Rectal smooth muscle tissue (tissue), 1 donor: Measurements from ENCODE around the gene CSAD.
A peak's percentile ranks its signal among the peaks of the same experiment; 100 is the strongest.
"Not testable (repeated sequence)": the region's sequence is repeated elsewhere in the genome, so short reads cannot be mapped to it uniquely, and the experiment has no call there.

Experiments used
- H3K27ac ChIP-seq: one replicate; pipeline ENCODE4 v1.7.0; 2013; ENCODE audit warnings: low read depth, low read length, inconsistent platforms
- H3K27me3 ChIP-seq: one replicate; pipeline ENCODE4 v1.7.0; 2013; ENCODE audit warnings: low read length; ENCODE audit not compliant: control insufficient read depth, insufficient read depth
- H3K36me3 ChIP-seq: one replicate; pipeline ENCODE4 v1.7.0; 2013; ENCODE audit warnings: low read length; ENCODE audit not compliant: control insufficient read depth, insufficient read depth
- H3K4me1 ChIP-seq: one replicate; pipeline ENCODE4 v1.7.0; 2013; ENCODE audit warnings: low read length; ENCODE audit not compliant: control insufficient read depth, insufficient read depth
- H3K4me3 ChIP-seq: one replicate; pipeline ENCODE4 v1.7.0; 2013; ENCODE audit warnings: low read length
- H3K9ac ChIP-seq: one replicate; pipeline ENCODE4 v1.7.0; 2013; ENCODE audit warnings: low read length

CSAD gene

DNA sequence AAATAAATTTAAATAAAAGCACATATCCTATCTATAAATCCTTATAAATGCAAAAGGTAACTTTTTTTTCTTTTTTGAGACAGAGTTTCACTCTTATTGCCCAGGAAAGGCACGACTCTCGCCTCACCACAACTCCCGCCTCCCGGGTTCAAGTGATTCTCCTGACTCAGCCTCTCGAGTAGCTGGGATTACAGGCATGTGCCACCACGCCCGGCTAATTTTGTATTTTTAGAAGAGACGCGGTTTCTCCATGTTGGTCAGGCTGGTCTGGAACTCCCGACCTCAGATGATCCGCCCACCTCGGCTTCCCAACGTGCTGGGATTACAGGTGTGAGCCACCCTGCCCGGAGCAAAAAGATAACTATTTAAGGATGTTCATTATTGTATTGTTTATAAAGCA, 1.9 kb downstream of the CSAD start:
- peaks cover 28% of the 10 kb centered on the region for H3K4me1 ChIP-seq
- not testable (repeated sequence) for H3K27ac ChIP-seq, H3K4me3 ChIP-seq

DNA sequence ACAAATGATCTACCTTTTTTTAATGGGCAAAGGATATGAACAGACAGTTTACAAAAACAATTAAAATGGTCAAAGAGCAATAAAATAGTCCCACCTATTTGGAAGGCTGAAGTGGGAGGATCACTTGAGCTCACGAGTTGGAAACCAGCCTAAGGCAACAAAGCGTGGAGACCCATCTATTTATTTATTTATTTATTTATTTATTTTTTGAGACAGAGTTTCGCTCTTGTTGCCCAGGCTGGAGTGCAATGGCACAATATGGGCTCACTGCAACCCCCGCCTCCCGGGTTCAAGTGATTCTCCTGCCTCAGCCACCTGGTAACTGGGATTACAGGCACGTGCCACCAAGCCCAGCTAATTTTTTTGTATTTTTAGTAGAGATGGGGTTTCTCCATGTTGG, 3.3 kb downstream of the CSAD start:
- H3K27me3 ChIP-seq, H3K27ac ChIP-seq, H3K4me3 ChIP-seq, H3K9ac ChIP-seq, H3K36me3 ChIP-seq: not testable (repeated sequence)
- peaks cover 18% of the 10 kb centered on the region for H3K4me1 ChIP-seq

More for the DNA sequence above, 1.9 kb downstream of the CSAD start:
- not testable (repeated sequence) for H3K9ac ChIP-seq, H3K36me3 ChIP-seq, H3K27me3 ChIP-seq

DNA sequence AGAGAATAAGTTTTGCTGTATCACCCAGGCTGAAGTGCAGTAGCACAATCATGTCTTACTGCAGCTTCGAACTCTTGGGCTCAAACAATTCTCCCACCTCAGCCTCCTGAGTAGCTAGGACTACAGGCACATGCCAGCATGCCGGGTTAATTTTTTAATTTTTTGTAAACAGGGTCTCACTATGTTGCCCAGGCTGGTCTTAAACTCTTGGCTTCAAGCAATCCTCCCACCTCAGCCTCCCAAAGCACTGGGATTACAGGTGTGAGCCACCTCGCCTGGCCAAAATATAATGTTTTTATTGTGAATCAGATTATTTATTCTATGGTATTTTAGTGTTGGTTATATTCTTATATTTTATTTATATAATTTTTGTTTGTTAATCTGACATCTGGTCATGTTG, 4.0 kb downstream of the CSAD start:
- Histone ChIP-seq H3K27ac (no peak overlapping the region), H3K9ac (no peak overlapping the region), H3K27me3 (no peaks in the 10 kb centered on the region), H3K4me1 (peaks cover 16% of the 10 kb centered on the region), H3K4me3 (no peak overlapping the region), H3K36me3 (peaks cover under 1% of the 10 kb centered on the region)

DNA sequence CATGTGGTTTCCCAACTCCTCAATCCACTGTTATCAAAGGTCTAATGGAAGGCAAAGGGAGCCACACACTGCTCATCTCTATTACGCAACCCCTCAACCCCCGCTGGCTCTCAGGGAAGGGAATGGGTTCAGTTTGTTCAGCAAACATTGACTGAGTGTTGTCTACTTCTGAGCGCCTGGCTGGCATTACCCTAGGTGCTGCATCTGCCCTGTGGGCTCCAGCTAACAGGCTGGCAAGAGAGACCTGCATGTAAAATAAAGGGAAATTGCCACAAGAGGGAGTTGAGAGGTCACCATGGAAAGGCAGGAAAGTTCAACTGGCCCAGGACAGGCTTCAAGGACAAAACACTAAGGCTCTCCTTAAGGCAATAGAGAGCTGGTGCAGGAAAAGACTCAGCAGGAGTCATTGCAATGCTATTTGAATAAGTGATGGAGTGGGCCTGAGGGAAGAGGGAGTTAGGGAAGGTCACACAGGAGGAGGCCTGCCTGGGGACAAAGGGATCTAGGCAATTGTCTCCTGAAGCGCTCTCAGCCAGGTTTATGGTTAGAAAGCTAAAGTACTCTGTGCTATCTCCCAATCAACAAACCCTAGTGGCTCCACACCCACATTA, 5.7 kb downstream of the CSAD start:
- peaks cover 10% of the 10 kb centered on the region for H3K4me1 ChIP-seq
- H3K36me3 ChIP-seq: no peaks in the 10 kb centered on the region
- H3K27ac ChIP-seq: no peak overlapping the region
- no peaks in the 10 kb centered on the region for H3K27me3 ChIP-seq
- H3K9ac ChIP-seq: no peak overlapping the region
- H3K4me3 ChIP-seq: no peak overlapping the region

DNA sequence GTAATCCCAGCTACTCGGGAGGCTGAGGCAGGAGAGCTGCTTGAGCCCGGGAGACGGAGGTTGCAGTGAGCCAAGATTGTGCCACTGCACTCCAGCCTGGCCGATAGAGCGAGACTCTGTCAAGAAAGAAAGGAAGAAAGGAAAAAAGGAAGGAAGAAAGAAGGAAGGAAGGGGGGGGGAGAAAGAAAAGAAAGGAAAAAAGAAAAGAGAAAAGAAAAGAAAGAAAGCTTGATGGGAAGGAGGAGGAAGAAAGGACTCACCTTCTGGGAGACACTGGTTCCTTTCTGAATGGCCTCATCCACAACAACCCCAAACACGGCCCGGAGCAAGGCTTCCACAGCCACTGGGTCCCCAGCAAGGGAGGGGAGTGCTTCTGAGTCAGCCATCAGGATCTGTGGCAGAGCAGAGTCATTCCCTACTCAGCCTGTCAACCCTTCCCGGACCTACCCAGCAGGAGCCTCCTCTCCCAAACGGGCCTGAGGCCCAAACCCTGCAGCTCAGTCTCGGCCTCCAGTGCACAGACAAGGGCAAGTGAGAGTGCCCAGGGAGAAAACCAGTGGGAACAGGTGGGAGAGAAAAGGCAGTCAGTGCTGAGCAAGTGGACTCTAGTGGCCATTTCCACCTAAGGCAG, 7.5 kb downstream of the CSAD start:
- Histone ChIP-seq H3K9ac (no peak overlapping the region), H3K36me3 (no peaks in the 10 kb centered on the region), H3K27me3 (no peaks in the 10 kb centered on the region), H3K27ac (no peak overlapping the region), H3K4me3 (no peak overlapping the region), H3K4me1 (peaks cover 6% of the 10 kb centered on the region)

DNA sequence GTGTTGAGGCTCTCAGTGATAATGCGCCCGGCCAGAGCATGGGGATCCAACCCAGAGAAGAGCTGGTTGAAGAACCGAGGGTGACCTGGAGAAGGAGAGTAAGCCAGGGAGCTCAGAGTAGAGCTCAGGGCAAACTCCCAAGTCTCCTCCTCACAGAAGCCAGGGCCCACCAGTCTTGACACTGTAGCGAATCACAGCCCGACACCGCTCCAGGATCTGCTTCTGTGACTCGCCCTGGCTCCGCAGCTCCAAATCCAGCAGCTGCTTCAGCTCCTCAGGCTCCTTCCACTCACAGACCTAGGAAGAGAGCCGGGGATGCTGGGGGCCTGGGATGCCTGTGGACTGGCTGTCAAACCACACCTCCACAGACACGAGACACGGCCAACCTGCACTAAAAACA, 8.4 kb downstream of the CSAD start:
- Histone ChIP-seq H3K4me3 (no peak overlapping the region), H3K9ac (no peak overlapping the region), H3K27ac (peak overlapping the region; percentile 45), H3K27me3 (no peaks in the 10 kb centered on the region), H3K36me3 (no peaks in the 10 kb centered on the region), H3K4me1 (peaks cover 6% of the 10 kb centered on the region)

DNA sequence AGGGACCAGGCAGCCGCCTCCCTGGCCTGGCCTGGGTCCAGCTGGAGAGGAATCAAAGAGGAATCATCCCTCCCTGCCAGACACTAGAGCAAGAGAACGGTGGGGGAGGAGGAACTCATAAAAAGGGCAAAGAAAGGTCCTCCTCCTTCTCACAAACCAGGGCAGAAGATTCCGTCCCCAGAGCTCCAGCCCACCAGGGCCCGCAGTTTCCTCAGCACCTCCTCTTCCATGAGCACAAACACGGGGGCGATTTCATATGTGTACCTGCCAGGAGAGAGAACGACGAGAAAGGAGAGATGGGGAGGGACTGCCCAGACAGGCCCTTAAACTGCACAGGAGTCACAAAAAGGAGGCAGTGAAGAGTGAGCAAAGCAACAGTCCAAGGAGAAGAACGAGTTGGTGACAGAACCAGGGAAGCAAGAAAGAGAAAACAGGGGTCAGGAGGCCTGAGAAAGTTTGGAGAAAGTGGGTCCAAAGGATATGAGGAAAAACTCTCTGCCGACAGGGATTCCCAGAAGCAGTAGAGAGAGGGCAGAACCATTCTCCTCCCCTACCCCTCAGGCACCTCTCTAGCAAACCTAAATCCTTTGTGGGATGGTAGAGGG, 8.9 kb downstream of the CSAD start:
- peak overlapping the region; percentile 9 for H3K4me3 ChIP-seq
- no peak overlapping the region for H3K9ac ChIP-seq
- H3K36me3 ChIP-seq: no peaks in the 10 kb centered on the region
- no peaks in the 10 kb centered on the region for H3K27me3 ChIP-seq
- peak overlapping the region; percentile 41 for H3K27ac ChIP-seq
- peaks cover 6% of the 10 kb centered on the region for H3K4me1 ChIP-seq

DNA sequence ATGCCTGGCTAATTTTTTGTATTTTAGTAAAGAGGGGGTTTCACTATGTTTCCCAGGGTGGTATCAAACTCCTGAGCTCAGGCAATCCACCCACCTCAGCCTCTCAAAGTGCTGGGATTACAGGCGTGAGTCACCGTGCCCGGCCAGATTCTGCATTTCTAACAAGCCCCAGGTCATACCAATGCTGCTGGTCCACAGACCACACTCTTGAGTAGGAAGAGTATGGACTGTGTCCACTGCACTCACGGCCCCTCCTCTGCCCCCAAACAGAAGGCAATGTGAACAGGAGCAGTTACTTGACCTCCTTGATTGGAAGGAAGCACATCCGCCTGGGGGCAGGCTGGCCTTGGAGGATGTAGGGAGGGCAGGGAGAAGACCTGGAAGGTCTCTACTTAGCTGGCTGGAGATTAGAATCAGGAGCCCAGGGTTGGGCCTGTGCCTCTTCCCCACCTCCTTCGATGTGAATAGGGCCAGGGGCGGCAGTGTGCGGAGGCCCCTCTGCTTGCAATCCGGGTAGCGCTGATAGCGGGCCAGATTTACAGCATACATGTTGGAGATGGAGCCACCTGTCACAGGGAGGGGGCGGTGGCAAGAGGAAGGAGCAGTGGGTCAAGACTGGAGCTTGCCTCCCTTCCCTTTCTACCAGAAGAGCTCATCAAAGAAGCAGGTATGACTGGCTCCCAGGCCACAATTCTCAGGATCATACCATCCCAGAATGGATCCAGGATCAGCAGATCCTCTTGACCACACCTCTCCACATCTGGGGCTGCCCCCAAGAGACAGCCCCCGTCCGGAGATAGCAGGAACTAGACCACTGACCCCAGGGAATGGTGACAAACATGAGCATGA, 9.6 kb downstream of the CSAD start:
- Histone ChIP-seq H3K36me3 (no peaks in the 10 kb centered on the region), H3K4me3 (no peak overlapping the region), H3K27ac (no peak overlapping the region), H3K4me1 (peaks cover 6% of the 10 kb centered on the region), H3K27me3 (no peaks in the 10 kb centered on the region), H3K9ac (no peak overlapping the region)

DNA sequence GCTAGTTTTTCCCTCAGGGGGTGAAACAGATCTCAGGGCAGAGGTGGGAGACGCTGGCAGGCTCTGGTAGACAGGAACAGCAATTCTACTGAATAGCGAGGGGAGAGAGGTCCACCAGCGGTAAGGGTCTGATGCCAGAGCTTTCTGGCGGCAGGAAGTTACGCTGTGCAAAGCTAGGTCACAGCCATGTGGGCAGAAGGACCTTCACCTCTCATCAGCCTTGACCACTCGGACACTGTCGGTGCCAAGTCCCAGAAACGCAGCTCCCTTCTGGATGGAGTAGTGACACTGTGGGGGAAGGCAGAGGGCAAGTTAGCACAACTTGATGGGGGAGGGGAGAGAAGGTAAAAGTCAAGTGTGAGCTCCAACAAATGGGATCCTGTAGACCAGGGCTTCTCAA, 10.5 kb downstream of the CSAD start:
- no peak overlapping the region for H3K9ac ChIP-seq
- no peaks in the 10 kb centered on the region for H3K27me3 ChIP-seq
- no peak overlapping the region for H3K4me3 ChIP-seq
- H3K27ac ChIP-seq: no peak overlapping the region
- peaks cover 6% of the 10 kb centered on the region for H3K4me1 ChIP-seq
- no peaks in the 10 kb centered on the region for H3K36me3 ChIP-seq

DNA sequence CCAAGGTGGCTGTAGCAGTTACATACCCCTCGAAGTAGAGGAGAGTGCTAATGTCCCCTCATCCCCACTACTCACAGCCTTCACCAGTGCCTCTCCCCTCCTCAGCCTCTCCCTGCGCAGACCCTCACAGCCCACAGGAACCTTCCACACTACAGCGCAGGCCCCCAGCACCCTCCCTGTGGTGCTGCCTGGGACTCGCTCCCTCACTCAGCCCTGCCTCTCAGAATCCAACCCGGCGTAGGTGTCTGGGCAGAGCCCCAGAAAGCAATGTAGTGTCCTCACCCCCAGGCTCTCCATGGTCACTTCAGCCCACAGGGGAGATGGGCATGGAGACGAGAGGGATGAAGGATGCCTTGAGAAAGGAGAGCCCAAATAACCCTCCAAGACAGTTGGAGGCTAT, 11.1 kb downstream of the CSAD start:
- Histone ChIP-seq H3K27me3 (no peaks in the 10 kb centered on the region), H3K4me3 (no peak overlapping the region), H3K27ac (no peak overlapping the region), H3K4me1 (peaks cover 6% of the 10 kb centered on the region), H3K9ac (no peak overlapping the region), H3K36me3 (no peaks in the 10 kb centered on the region)

DNA sequence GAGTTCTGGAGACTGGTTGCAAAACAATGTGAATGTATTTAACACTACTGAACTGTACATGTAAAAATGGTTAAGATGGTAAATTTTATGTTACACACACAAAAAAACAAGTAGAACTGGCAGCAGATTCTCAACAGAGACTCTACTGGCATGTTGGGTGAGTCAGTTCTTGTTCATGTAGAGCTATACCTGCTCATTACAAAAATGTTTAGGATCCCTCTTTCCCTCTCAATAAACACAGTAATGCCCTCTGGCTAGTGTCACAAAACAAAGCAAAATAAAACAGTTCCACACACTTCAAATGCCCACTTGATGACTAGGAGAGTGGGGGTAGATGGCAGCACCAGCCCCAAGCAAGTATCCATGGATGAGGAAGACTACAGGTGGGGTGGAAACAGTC, 13.9 kb downstream of the CSAD start:
- Histone ChIP-seq H3K4me3 (no peak overlapping the region), H3K27ac (no peak overlapping the region), H3K4me1 (peaks cover 2% of the 10 kb centered on the region), H3K27me3 (no peaks in the 10 kb centered on the region), H3K36me3 (no peaks in the 10 kb centered on the region), H3K9ac (no peak overlapping the region)

DNA sequence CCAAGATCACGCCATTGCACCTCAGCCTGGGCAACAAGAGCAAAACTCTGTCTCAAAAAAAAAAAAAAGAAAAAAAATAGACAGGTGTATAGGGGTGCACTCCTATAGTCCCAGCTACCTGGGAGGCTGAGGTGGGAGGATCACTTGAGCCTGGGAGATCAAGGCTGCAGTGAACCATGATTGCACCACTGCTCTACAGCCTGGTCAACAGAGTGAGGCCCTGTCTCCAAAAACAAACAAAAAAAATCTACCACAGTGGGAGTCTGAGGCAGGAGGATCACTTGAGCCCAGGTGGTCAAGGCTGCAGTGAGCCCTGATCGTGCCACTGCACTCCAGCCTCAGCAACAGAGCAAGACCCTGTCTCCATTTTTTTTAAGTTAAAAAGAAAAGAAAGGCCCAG, 17.7 kb downstream of the CSAD start:
- H3K27ac ChIP-seq, H3K4me1 ChIP-seq, H3K27me3 ChIP-seq, H3K9ac ChIP-seq, H3K36me3 ChIP-seq, H3K4me3 ChIP-seq: not testable (repeated sequence)
